K562 (cell line): ENCODE results near the gene TTC39C. TPM values are rescaled to one million over a fixed set of nuclear protein-coding genes. Genes with fewer than 3 reads are reported as not detected.

Experiments used
- ATAC-seq: fragments of 200-7000 bp; cut with Tn5 transposase; 3 replicates; pipeline ENCODE4 v1.9.1; 2020; ENCODE audit warnings: moderate library complexity
- BruUV-seq: library from RNA; stranded (reverse); fragments of 400-500 nt; replicated peaks from 2 replicates; lab custom pipeline; 2021; lab: Mats Ljungman, UMichigan
- CTCF ChIA-PET: fragments of 300-600 bp; formaldehyde crosslinking; extraction: SDS; loops from one replicate; lab custom pipeline; 2021; ENCODE audit warnings: low intra/inter-chr PET ratio; lab: Yijun Ruan, JAX
- POLR2A ChIA-PET: fragments of 300-600, 350-650 bp; sonication (Branson Sonifier 250); formaldehyde crosslinking; extraction: SDS; loops from one replicate; lab custom pipeline; 2021; ENCODE audit warnings: antibody characterized with exemption, inconsistent platforms; lab: Yijun Ruan, JAX
- DNase-seq, 4 experiments: peaks; one replicate each; pipeline versions ENCODE4 v3.0.0 to v3.0.0-alpha.2; 2011 to 2018; ENCODE audit warnings: low spot score in 3 of 4, mixed read lengths in 3 of 4; ENCODE audit errors: extremely low read depth in 1 of 4
- FAIRE-seq: peaks from 2 replicates; lab custom pipeline; 2011; peaks lifted over from hg19 to GRCh38; lab: Jason Lieb, UNC
- H2AFZ ChIP-seq: 2 replicates; pipeline ENCODE4 v1.6.0; 2011; ENCODE audit warnings: low read depth, low read length, control low read depth, inconsistent platforms
- H3K27ac ChIP-seq: fragments of 200-600 bp; 3 replicates; pipeline ENCODE4 v1.8.0; 2011; ENCODE audit warnings: low read depth, mild to moderate bottlenecking, control low read depth, inconsistent platforms, low read length, moderate library complexity, mixed read lengths; ENCODE audit errors: extremely low read depth
- H3K27me3 ChIP-seq, 2 experiments: fragments of 300-600 bp in 1 of 2; 2 replicates in 1 of 2; 3 replicates in 1 of 2; pipeline versions ENCODE4 v1.6.0 to v1.8.0; 2011; ENCODE audit warnings: inconsistent platforms in 2 of 2, low read length in 2 of 2, mild to moderate bottlenecking in 1 of 2, mixed read lengths in 1 of 2, moderate library complexity in 1 of 2; ENCODE audit not compliant: control insufficient read depth in 2 of 2, insufficient read depth in 2 of 2
- H3K36me3 ChIP-seq: fragments of 300-600 bp; 3 replicates; pipeline ENCODE4 v1.8.0; 2011; ENCODE audit warnings: mild to moderate bottlenecking, low read length, inconsistent platforms; ENCODE audit not compliant: control insufficient read depth, insufficient read depth
- H3K4me1 ChIP-seq, 2 experiments: fragments of 200-600 bp in 1 of 2; replicated peaks in 1 of 2; 2 replicates in 1 of 2; 3 replicates in 1 of 2; pipeline versions ENCODE4 v1.5.1 to v1.8.0; 2011; ENCODE audit warnings: inconsistent platforms in 2 of 2, low read length in 2 of 2, mild to moderate bottlenecking in 1 of 2, mixed read lengths in 1 of 2, moderate library complexity in 1 of 2; ENCODE audit not compliant: control insufficient read depth in 2 of 2, insufficient read depth in 2 of 2
- H3K4me2 ChIP-seq: 2 replicates; pipeline ENCODE4 v1.6.1; 2011; ENCODE audit warnings: low read length, control low read depth, inconsistent platforms, mixed read lengths; ENCODE audit not compliant: insufficient read depth
- H3K4me3 ChIP-seq: fragments of 200-600 bp; sonication (generic), shearing (Covaris generic); 2 replicates; pipeline ENCODE4 v1.5.1; 2016; ENCODE audit warnings: control low read depth, inconsistent platforms
- H3K79me2 ChIP-seq: fragments of 200-600 bp; 3 replicates; pipeline ENCODE4 v1.8.0; 2011; ENCODE audit warnings: low read length, inconsistent platforms; ENCODE audit not compliant: control insufficient read depth, insufficient read depth
- H3K9ac ChIP-seq, 2 experiments: 2 replicates each; pipeline versions ENCODE4 v1.6.0 to v1.6.1; 2011; ENCODE audit warnings: low read depth in 2 of 2, low read length in 2 of 2, control low read depth in 1 of 2, inconsistent platforms in 1 of 2, mild to moderate bottlenecking in 1 of 2, mixed read lengths in 1 of 2; ENCODE audit not compliant: insufficient read depth in 1 of 2
- H3K9me1 ChIP-seq: one replicate; pipeline ENCODE4 v1.6.0; 2011; ENCODE audit warnings: inconsistent platforms, mild to moderate bottlenecking, low read length, moderate library complexity; ENCODE audit not compliant: control insufficient read depth, insufficient read depth
- H3K9me3 ChIP-seq: replicated peaks from 2 replicates; pipeline ENCODE4 v1.5.1; 2011; ENCODE audit warnings: low read depth, low read length, inconsistent platforms; ENCODE audit not compliant: control insufficient read depth, insufficient read depth
- H4K20me1 ChIP-seq: replicated peaks from 2 replicates; pipeline ENCODE4 v1.6.1; 2011; ENCODE audit warnings: low read length, inconsistent platforms, mixed read lengths; ENCODE audit not compliant: control insufficient read depth, insufficient read depth
- BMI1 ChIP-seq: fragments of 150-350 bp; IDR thresholded peaks from 2 replicates; pipeline ENCODE4 v1.6.1; 2014; ENCODE audit warnings: low read length
- LEF1 ChIP-seq: fragments of 450-650 bp; IDR thresholded peaks from 2 replicates; pipeline ENCODE4 v1.6.1; 2016; ENCODE audit warnings: mild to moderate bottlenecking
- SLC30A9 ChIP-seq: fragments of 250-450 bp; sonication (Bioruptor Pico); IDR thresholded peaks from 2 replicates; pipeline ENCODE4 v1.8.0; 2022; ENCODE audit warnings: mild to moderate bottlenecking, moderate library complexity
- SMARCA5 ChIP-seq: fragments of 450-650 bp; IDR thresholded peaks from 2 replicates; pipeline ENCODE4 v1.6.1; 2016
- SNIP1 ChIP-seq: fragments of 450-650 bp; IDR thresholded peaks from 2 replicates; pipeline ENCODE4 v1.7.1; 2017; ENCODE audit warnings: low read depth, mild to moderate bottlenecking
- SP1 ChIP-seq: sonication (generic); formaldehyde crosslinking; IDR thresholded peaks from 2 replicates; pipeline ENCODE4 v1.8.1; 2022; ENCODE audit warnings: mild to moderate bottlenecking, missing genetic modification reagents
- YBX1 ChIP-seq: fragments of 450-650 bp; IDR thresholded peaks from 2 replicates; pipeline ENCODE4 v1.7.1; 2016; ENCODE audit warnings: mild to moderate bottlenecking
- ZKSCAN1 ChIP-seq: fragments of 150-350 bp; IDR thresholded peaks from 2 replicates; pipeline ENCODE4 v1.6.1; 2016; ENCODE audit warnings: low read depth, low read length
- ZNF766 ChIP-seq: fragments of 200-800 bp; sonication (Bioruptor generic); conservative IDR thresholded peaks from 2 replicates; pipeline ENCODE4 v1.6.1; 2016; ENCODE audit warnings: missing genetic modification characterization, missing compliant biosample characterization
- WGBS: fragments of 100-300 bp; shearing (Covaris generic); methylation state at CpG from one replicate; pipeline ENCODE4 v1.1.6; 2016; ENCODE audit warnings: low coverage, mixed read lengths; ENCODE audit not compliant: insufficient coverage; ENCODE audit errors: missing lambda C conversion rate; 5-methylcytosine and 5-hydroxymethylcytosine counted together
- in situ Hi-C: fragments of 300-500 bp; cut with MboI; formaldehyde crosslinking; loops from 4 replicates; pipeline ENCODE4 v1.15.0; 2018; ENCODE audit warnings: inconsistent platforms, mixed read lengths
- intact Hi-C: fragments of 100-400 bp; cut with micrococcal nuclease; formaldehyde crosslinking; loops from 2 replicates; pipeline ENCODE4 v1.14.2; 2022
- polyA plus RNA-seq, 8 experiments: library from polyadenylated mRNA; depleted of rRNA in 4 of 8; stranded (reverse) in 5 of 8; unstranded in 3 of 8; fragments of >200 nt; fragmentation: Nextera tagmentation in 2 of 8; fragmentation: Illumina TruSeq in 1 of 8; extraction: Ambion mirVana in 2 of 8; extraction: Trizol in 1 of 8; gene quantifications; 2 replicates each; pipeline versions ENCODE4 v1.2.1 to v1.2.3, GENCODE V29; 2011 to 2014; ENCODE audit warnings: inconsistent platforms in 1 of 8, missing spikeins in 1 of 8
- total RNA-seq, 7 experiments: library from RNA; depleted of rRNA in 6 of 7; stranded (reverse); fragments of >200 nt in 6 of 7; fragmentation: Illumina TruSeq in 2 of 7; extraction: Trizol in 2 of 7; gene quantifications; 2 replicates each; pipeline versions ENCODE4 v1.2.1 to v1.2.3, GENCODE V29; 2011 to 2021; ENCODE audit warnings: low replicate concordance in 1 of 7
- TF ChIP-seq, protein P1 (sequence below): fragments of 250-450 bp; sonication (Bioruptor Pico); IDR thresholded peaks from 2 replicates; pipeline ENCODE4 v1.5.0; 2021

Gene TTC39C
- total and polyA plus RNA-seq, 9 of the 15 experiments (the other 6 are each of a cell fraction or from before 2014, with no cell fraction given) = 0.01 to 0.58 (median 0.18) TPM; not detected in 5

DNA sequence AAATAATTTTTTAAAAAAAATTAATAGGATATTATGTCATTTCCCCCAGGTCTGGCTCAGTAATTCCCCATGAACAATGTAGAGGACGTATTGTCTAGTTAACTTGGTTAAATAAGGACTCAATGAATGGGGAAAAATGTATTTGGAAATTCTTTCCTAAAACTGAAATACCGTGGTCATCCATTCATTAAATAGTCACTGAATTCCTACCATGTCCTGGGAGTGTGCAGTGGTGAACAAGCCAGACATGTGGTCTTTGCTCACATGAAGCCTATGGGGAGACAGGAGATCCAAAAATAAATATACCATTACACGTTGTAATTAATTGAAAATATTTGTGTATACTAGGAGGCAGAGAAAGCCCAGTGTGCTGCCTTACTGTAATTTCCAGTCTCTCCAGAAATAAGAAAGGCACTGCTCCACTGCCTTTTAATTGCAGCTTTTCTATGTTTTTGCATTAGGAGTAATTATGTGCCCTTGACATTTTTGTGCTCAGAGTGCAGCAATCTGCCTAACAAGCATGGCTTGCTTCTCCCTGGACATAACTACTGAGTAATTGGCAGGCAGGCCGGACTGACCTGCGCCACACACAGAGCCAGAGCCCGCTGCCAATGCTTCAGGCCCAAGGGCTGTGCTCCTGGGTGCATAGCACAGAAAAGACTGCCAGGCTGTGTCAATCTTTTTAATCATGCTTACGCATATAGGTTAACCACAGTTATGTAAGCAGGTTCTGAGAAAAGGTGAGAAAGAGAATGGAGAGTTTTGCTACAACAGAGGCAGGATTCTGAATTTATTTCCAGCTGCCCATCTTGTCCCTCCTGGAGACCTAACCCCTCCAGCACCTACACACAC is 22.2 kb upstream of the TTC39C start (continued):
- no peak for TF ChIP-seq BMI1
- no peak for TF ChIP-seq ZKSCAN1
- no peak for TF ChIP-seq SLC30A9 (CRISPR knock-in tag)
- TF ChIP-seq, all 486 proteins: peak for 0

DNA sequence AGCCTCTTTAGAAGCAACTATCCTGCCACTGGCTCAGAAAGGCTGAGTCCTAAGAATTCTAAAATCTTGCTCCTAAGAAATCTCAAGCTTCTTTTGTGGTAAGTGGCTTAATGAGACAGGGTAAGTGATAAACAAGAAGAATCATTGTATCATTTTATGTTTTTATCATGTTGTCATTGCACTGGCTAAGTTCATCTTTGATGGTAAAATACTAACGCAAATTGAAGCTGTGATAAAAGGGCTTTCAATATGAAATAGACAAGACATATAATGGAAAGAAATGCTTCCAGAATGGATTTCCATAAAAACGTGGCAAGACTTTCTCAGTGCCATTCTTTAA is 21.6 kb upstream of the TTC39C start:
- no peak for FAIRE-seq
- Histone ChIP-seq H3K9me1 (no peaks in the 10 kb centered on the region), H3K27me3 (no peaks in the 10 kb centered on the region), H2AFZ (no peak overlapping the region), H3K9ac (no peak overlapping the region), H4K20me1 (no peaks in the 10 kb centered on the region), H3K36me3 (no peaks in the 10 kb centered on the region), H3K4me1 (no peaks in the 10 kb centered on the region), H3K4me3 (no peak overlapping the region), H3K27ac (no peak overlapping the region), H3K4me2 (no peak overlapping the region), H3K9me3 (no peaks in the 10 kb centered on the region), H3K79me2 (no peaks in the 10 kb centered on the region)
- CTCF ChIA-PET = no interaction called here
- in situ Hi-C loops (no loop called here), intact Hi-C loops (no loop called here)
- TF ChIP-seq YBX1 (no peak), SP1 (CRISPR knock-in tag) (no peak), SNIP1 (no peak), ZNF766 (CRISPR knock-in tag) (no peak), SMARCA5 (no peak), LEF1 (no peak)
- TF ChIP-seq, protein P1, sequence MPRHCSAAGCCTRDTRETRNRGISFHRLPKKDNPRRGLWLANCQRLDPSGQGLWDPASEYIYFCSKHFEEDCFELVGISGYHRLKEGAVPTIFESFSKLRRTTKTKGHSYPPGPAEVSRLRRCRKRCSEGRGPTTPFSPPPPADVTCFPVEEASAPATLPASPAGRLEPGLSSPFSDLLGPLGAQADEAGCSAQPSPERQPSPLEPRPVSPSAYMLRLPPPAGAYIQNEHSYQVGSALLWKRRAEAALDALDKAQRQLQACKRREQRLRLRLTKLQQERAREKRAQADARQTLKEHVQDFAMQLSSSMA (CRISPR knock-in tag) = no peak
- POLR2A ChIA-PET = no interaction called here
- no peak for ATAC-seq
- 0% methylated on average over 2 of the region's 2 CpGs for WGBS
- no TSS peak for BruUV-seq
- no peak for DNase-seq
